Liver (tissue), 9 donors: ENCODE results near the gene SLC4A8. TPM values are rescaled to one million over a fixed set of nuclear protein-coding genes. Genes with fewer than 3 reads are reported as not detected.

ENCODE experiments used
- DNase-seq: peaks from one replicate; pipeline ENCODE4 v3.0.0-alpha.2; 2017; ENCODE audit warnings: low spot score
- H3K27ac ChIP-seq, 2 donors: one replicate each; pipeline ENCODE4 v1.7.0; 2013; ENCODE audit warnings: inconsistent platforms in 2 of 2, low read length in 2 of 2, control low read depth in 1 of 2, low read depth in 1 of 2, mild to moderate bottlenecking in 1 of 2
- H3K27me3 ChIP-seq, 4 donors: one replicate each; pipeline versions ENCODE4 v1.6.1 to v1.7.0; 2013; ENCODE audit warnings: low read length in 3 of 4, inconsistent platforms in 1 of 4, mild to moderate bottlenecking in 1 of 4, moderate library complexity in 1 of 4; ENCODE audit not compliant: control insufficient read depth in 4 of 4, insufficient read depth in 4 of 4
- H3K36me3 ChIP-seq, 4 donors: one replicate each; pipeline versions ENCODE4 v1.6.1 to v1.7.0; 2013; ENCODE audit warnings: low read length in 3 of 4, mild to moderate bottlenecking in 3 of 4, low read depth in 1 of 4, moderate library complexity in 1 of 4; ENCODE audit not compliant: control insufficient read depth in 4 of 4, insufficient read depth in 3 of 4
- H3K4me1 ChIP-seq, 4 donors: one replicate each; pipeline versions ENCODE4 v1.6.1 to v1.7.0; 2013; ENCODE audit warnings: low read length in 3 of 4, mild to moderate bottlenecking in 3 of 4, moderate library complexity in 1 of 4; ENCODE audit not compliant: control insufficient read depth in 4 of 4, insufficient read depth in 4 of 4
- H3K4me3 ChIP-seq, 3 donors: one replicate each; pipeline versions ENCODE4 v1.6.1 to v1.7.0; 2013; ENCODE audit warnings: low read length in 3 of 3, control low read depth in 1 of 3, low read depth in 1 of 3, mild to moderate bottlenecking in 1 of 3
- H3K9ac ChIP-seq, 2 donors: one replicate each; pipeline ENCODE4 v1.7.0; 2013; ENCODE audit warnings: low read length in 2 of 2, mild to moderate bottlenecking in 2 of 2, moderate library complexity in 2 of 2, control low read depth in 1 of 2, low read depth in 1 of 2
- H3K9me3 ChIP-seq, 4 donors: one replicate each; pipeline versions ENCODE4 v1.6.1 to v1.7.0; 2013; ENCODE audit warnings: low read length in 3 of 4; ENCODE audit not compliant: control insufficient read depth in 4 of 4
- CTCF ChIP-seq: fragments of 150-350 bp; IDR thresholded peaks from 2 replicates; pipeline ENCODE4 v1.5.1; 2017; ENCODE audit warnings: improper control_type of control experiment, low read depth, low read length; ENCODE audit not compliant: missing input control
- RAD21 ChIP-seq, 2 donors: IDR thresholded peaks; 2 replicates each; pipeline ENCODE4 v1.6.1; 2016; ENCODE audit warnings: antibody characterized with exemption in 2 of 2, mild to moderate bottlenecking in 2 of 2
- TAF1 ChIP-seq: conservative IDR thresholded peaks from 2 replicates; pipeline ENCODE4 v1.6.1; 2016; ENCODE audit warnings: antibody characterized with exemption, mild to moderate bottlenecking
- YY1 ChIP-seq: IDR thresholded peaks from 2 replicates; pipeline ENCODE4 v1.6.1; 2016; ENCODE audit warnings: antibody characterized with exemption, mild to moderate bottlenecking
- WGBS: extraction: QIAGEN DNeasy Blood & Tissue Kit; methylation state at CpG from one replicate; pipeline ENCODE4 v1.1.7; 2013; 5-methylcytosine and 5-hydroxymethylcytosine counted together
- polyA plus RNA-seq, 2 donors: library from polyadenylated mRNA; stranded (reverse) in 1 of 2; unstranded in 1 of 2; fragments of 200-250 nt in 1 of 2; fragments of >200 nt in 1 of 2; fragmentation: Nextera tagmentation in 1 of 2; extraction: Ambion mirVana in 1 of 2; gene quantifications; one replicate each; pipeline versions ENCODE4 v1.2.1 to v1.2.3, GENCODE V29; 2013 to 2015
- total RNA-seq, 2 donors: library from RNA; depleted of rRNA; stranded (reverse); fragments of >200 nt; gene quantifications; one replicate each; pipeline ENCODE4 v1.2.3, GENCODE V29; 2014
- TF ChIP-seq, protein P1 (sequence below): IDR thresholded peaks from 2 replicates; pipeline ENCODE4 v1.6.1; 2016; ENCODE audit warnings: antibody characterized with exemption, mild to moderate bottlenecking
- TF ChIP-seq, protein P2 (sequence below): IDR thresholded peaks from 2 replicates; pipeline ENCODE4 v1.6.1; 2016; ENCODE audit warnings: antibody characterized with exemption
- donor health status: healthy.
- donor health status: healthy.
- donor health status: healthy.
- donor health status: healthy.
- donor health status: healthy.

SLC4A8 gene
- total and polyA plus RNA-seq, 4 donors: 0.07 to 1.0 (median 0.75) TPM; not detected in 1

DNA sequence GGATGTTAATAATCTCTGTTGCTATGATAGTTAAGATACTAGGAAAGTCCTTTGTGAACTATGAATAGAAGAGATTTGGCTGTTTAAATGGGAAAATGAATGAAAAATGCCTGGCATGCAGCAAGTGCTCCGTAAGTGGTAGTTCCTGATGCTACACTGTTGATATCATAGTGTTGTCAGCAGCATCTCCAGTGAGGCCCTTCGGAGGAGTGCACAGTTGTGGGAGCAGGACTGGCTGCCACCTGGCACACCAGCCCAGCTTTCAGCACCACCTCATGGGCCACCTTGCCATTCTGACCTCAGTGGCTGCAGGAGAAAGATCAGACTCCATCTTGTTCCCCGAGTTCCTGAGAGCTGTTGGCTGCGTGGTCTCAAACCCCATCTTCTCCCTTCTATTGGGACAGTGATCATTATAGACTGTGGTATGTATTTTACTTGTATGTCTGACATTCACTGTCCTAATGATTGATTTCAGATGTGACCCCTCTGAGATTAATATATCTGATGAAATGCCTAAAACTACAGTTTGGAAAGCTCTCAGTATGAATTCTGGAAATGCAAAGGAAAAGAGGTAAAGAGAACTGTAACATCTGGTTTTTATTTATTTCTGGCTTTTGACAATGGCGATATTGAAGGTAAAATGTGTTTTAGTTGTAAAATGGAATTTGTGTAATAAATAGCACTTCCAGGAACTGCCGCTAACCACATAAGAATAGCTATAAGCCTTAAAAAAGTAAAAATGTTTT is 80.9 kb downstream of the SLC4A8 start:
- H3K27me3 ChIP-seq: no peaks in the 10 kb centered on the region
- H3K27ac ChIP-seq: no peak overlapping the region
- no peak for DNase-seq
- TF ChIP-seq, protein P1, sequence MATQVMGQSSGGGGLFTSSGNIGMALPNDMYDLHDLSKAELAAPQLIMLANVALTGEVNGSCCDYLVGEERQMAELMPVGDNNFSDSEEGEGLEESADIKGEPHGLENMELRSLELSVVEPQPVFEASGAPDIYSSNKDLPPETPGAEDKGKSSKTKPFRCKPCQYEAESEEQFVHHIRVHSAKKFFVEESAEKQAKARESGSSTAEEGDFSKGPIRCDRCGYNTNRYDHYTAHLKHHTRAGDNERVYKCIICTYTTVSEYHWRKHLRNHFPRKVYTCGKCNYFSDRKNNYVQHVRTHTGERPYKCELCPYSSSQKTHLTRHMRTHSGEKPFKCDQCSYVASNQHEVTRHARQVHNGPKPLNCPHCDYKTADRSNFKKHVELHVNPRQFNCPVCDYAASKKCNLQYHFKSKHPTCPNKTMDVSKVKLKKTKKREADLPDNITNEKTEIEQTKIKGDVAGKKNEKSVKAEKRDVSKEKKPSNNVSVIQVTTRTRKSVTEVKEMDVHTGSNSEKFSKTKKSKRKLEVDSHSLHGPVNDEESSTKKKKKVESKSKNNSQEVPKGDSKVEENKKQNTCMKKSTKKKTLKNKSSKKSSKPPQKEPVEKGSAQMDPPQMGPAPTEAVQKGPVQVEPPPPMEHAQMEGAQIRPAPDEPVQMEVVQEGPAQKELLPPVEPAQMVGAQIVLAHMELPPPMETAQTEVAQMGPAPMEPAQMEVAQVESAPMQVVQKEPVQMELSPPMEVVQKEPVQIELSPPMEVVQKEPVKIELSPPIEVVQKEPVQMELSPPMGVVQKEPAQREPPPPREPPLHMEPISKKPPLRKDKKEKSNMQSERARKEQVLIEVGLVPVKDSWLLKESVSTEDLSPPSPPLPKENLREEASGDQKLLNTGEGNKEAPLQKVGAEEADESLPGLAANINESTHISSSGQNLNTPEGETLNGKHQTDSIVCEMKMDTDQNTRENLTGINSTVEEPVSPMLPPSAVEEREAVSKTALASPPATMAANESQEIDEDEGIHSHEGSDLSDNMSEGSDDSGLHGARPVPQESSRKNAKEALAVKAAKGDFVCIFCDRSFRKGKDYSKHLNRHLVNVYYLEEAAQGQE: no peak
- TF ChIP-seq YY1: no peak
- H3K9me3 ChIP-seq: no peaks in the 10 kb centered on the region
- 86% methylated on average over 6 of the region's 6 CpGs for WGBS
- no peak overlapping the region for H3K4me3 ChIP-seq
- no peaks in the 10 kb centered on the region for H3K36me3 ChIP-seq
- no peak overlapping the region for H3K9ac ChIP-seq
- no peaks in the 10 kb centered on the region for H3K4me1 ChIP-seq

DNA sequence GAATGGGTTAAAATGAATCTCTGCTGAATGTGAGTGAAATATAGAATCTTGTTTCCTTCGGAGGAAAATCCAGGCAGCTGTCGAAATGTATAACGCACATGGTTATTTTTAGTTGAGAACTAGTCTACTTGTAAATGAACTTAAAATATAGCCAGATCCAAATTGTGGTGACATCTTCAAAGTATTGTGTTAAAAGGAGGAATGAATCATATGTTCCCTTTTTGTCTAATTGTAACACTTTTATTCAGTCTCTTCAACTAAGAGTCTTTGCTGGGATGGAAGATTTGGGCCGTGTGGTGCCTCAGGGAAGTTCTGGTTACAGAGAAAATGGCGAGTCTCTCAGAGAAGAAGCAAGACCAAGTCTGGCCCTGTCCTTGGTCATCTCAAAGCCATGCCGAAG is 82.5 kb downstream of the SLC4A8 start:
- H3K9ac ChIP-seq: no peak overlapping the region
- TF ChIP-seq, protein P2, sequence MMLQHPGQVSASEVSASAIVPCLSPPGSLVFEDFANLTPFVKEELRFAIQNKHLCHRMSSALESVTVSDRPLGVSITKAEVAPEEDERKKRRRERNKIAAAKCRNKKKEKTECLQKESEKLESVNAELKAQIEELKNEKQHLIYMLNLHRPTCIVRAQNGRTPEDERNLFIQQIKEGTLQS: no peak
- 93% methylated on average over 6 of the region's 6 CpGs for WGBS

GRCh38 chr12:51508285-51508684 is 83.7 kb downstream of the SLC4A8 start:
- H3K9ac ChIP-seq: no peak overlapping the region
- no peak overlapping the region for H3K4me3 ChIP-seq
- no peaks in the 10 kb centered on the region for H3K36me3 ChIP-seq
- WGBS: 91% methylated on average over 5 of the region's 5 CpGs
- no peak overlapping the region for H3K27ac ChIP-seq
- H3K27me3 ChIP-seq: no peaks in the 10 kb centered on the region
- H3K4me1 ChIP-seq: no peaks in the 10 kb centered on the region
- TF ChIP-seq TAF1 (no peak), CTCF (no peak), RAD21 (IDR thresholded peaks at IDR 0.05) (no peak)
- no peak for DNase-seq
- no peaks in the 10 kb centered on the region for H3K9me3 ChIP-seq

More for the DNA sequence above, 82.5 kb downstream of the SLC4A8 start:
- no peak for DNase-seq
- H3K27ac ChIP-seq: no peak overlapping the region
- H3K9me3 ChIP-seq: no peaks in the 10 kb centered on the region
- H3K27me3 ChIP-seq: no peaks in the 10 kb centered on the region
- no peak overlapping the region for H3K4me3 ChIP-seq
- no peaks in the 10 kb centered on the region for H3K4me1 ChIP-seq
- H3K36me3 ChIP-seq: no peaks in the 10 kb centered on the region
